Thyroid gland (tissue), 4 donors: ENCODE results near the gene SMURF2.

Source experiments
- POLR2A ChIP-seq, 2 donors: fragments of 450-650 bp; IDR thresholded peaks; one replicate each; pipeline ENCODE4 v1.6.1; 2017; ENCODE audit warnings: antibody characterized with exemption in 2 of 2, mild to moderate bottlenecking in 2 of 2, moderate library complexity in 1 of 2
- TF ChIP-seq, protein P1 (sequence below), 6 experiments: fragments of 200-600 bp in 3 of 6; fragments of 450-650 bp in 3 of 6; sonication (generic) in 3 of 6; IDR thresholded peaks; one replicate each; pipeline ENCODE4 v1.5.1; 2016 to 2019; ENCODE audit warnings: antibody characterized with exemption in 6 of 6, mild to moderate bottlenecking in 2 of 6, inconsistent platforms in 1 of 6, moderate library complexity in 1 of 6

DNA sequence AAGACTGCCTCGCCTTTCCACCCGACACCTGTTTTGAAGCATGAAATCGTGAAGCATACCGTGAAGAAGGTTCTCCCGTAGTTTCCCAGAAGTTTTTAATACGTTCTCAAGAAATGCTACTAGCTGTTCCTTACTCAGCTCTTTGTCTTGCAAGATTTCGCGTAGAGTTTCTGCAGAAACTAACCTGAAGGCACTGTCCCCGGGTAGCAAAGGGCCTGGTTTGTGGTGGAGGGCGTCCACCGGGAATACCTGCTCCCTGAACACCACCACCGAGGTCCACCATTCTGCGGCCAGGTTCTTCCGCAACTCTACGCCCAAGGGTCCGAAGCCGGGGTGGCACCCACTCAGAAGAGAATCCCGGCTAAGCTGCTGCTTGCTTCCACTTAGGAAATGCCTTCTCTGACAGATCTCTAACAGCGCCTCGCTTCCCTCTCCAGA lies 165.7 kb downstream of the SMURF2 start:
- TF ChIP-seq, protein P1, sequence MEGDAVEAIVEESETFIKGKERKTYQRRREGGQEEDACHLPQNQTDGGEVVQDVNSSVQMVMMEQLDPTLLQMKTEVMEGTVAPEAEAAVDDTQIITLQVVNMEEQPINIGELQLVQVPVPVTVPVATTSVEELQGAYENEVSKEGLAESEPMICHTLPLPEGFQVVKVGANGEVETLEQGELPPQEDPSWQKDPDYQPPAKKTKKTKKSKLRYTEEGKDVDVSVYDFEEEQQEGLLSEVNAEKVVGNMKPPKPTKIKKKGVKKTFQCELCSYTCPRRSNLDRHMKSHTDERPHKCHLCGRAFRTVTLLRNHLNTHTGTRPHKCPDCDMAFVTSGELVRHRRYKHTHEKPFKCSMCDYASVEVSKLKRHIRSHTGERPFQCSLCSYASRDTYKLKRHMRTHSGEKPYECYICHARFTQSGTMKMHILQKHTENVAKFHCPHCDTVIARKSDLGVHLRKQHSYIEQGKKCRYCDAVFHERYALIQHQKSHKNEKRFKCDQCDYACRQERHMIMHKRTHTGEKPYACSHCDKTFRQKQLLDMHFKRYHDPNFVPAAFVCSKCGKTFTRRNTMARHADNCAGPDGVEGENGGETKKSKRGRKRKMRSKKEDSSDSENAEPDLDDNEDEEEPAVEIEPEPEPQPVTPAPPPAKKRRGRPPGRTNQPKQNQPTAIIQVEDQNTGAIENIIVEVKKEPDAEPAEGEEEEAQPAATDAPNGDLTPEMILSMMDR (IDR thresholded peaks at IDR 0.05), result no peak
- no peak for TF ChIP-seq POLR2A (IDR thresholded peaks at IDR 0.05)
